MG63 (cell line): ENCODE measurements around the gene C1QTNF8. TPM values are rescaled to one million over a fixed set of nuclear protein-coding genes. Genes with fewer than 3 reads are reported as not detected.

Experiments used
- DNase-seq: peaks from one replicate; pipeline ENCODE4 v3.0.0-alpha.2; 2020
- H3K27me3 ChIP-seq: fragments of 250-450 bp; sonication (Bioruptor Pico); 2 replicates; pipeline ENCODE4 v1.5.1; 2020; ENCODE audit warnings: mild to moderate bottlenecking, moderate library complexity
- H3K36me3 ChIP-seq: fragments of 250-450 bp; sonication (Bioruptor Pico); 2 replicates; pipeline ENCODE4 v1.5.1; 2020; ENCODE audit warnings: mild to moderate bottlenecking, moderate library complexity
- H3K4me3 ChIP-seq: fragments of 250-450 bp; sonication (Bioruptor Pico); 2 replicates; pipeline ENCODE4 v1.5.1; 2020; ENCODE audit warnings: mild to moderate bottlenecking, moderate library complexity
- H3K9me3 ChIP-seq: fragments of 250-450 bp; sonication (Bioruptor Pico); 2 replicates; pipeline ENCODE4 v1.5.1; 2020; ENCODE audit warnings: mild to moderate bottlenecking, moderate library complexity
- total RNA-seq: library from RNA; depleted of rRNA; stranded (reverse); fragments of >200 nt; shearing (Covaris generic); gene quantifications from 2 replicates; pipeline ENCODE4 v1.2.3, GENCODE V29; 2014; ENCODE audit warnings: low replicate concordance

Gene C1QTNF8
- total RNA-seq, 1 experiment from 2014 or later: not detected

DNA sequence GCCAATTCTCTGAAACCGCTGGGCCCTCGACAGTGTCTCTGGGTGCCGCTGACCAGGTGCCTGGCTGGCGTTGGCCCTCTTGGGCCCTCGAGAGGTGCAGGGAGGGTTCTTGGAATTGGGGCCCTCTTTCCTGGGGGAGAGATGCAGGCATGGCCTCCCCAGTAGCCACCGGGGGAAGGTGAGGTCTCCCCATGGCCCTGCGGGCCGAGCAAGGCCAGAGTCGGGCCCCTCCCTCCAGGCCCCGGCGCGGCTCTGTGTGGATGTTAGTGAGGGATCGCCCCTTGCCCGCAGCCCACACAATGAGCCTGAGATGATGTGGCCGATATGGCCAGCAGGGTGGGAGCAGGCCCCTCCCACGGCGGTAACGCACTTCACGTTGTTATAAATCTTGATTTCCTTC is 23.1 kb upstream of the C1QTNF8 start:
- Histone ChIP-seq H3K27me3 (no peaks in the 10 kb centered on the region), H3K9me3 (no peaks in the 10 kb centered on the region), H3K4me3 (no peak overlapping the region), H3K36me3 (no peaks in the 10 kb centered on the region)
- no peak for DNase-seq

GRCh38 chr16:1117926-1118325 is 21.9 kb upstream of the C1QTNF8 start:
- H3K4me3 ChIP-seq: no peak overlapping the region
- no peak for DNase-seq
- no peaks in the 10 kb centered on the region for H3K9me3 ChIP-seq
- H3K27me3 ChIP-seq: peaks cover 4% of the 10 kb centered on the region; the same call in 1 of the 2 replicates
- H3K36me3 ChIP-seq: no peaks in the 10 kb centered on the region

DNA sequence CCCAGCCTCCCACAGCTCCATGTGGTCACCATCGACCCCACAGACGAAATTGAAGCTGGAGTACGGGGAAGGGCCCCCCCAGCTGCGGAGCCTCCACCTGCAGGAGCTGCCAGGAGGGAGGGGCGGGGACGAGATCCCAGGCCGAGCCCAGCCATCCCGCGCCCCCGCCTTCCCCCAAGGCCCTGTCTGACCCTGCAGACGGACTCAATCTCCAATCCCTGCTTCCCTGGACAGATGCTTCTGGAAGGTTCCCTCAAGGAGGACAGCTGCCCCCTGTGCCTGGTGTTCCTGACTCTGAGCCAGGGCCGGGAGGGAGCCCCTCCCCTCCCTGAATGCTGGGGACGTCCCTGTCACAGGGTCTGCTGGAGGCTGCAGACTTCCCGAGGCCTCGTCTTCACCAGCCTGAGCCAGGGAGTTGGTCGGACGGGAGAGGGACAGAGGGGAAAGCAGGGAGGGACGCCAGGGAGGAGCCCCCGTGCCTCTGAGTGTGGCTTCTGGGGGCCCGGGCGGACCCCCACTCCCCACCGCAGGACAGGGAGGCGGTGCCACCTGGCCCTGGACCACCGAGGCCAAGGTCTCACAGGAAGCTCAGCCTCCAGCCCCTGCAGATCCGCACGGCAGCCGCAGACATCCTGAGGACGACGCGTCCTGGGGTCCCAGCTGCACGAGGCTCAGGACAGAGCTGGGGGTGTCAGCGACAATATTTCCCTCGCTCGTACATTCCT is 21.3 kb upstream of the C1QTNF8 start:
- H3K27me3 ChIP-seq: peaks cover 5% of the 10 kb centered on the region; the same call in 1 of the 2 replicates
- H3K9me3 ChIP-seq: no peaks in the 10 kb centered on the region

DNA sequence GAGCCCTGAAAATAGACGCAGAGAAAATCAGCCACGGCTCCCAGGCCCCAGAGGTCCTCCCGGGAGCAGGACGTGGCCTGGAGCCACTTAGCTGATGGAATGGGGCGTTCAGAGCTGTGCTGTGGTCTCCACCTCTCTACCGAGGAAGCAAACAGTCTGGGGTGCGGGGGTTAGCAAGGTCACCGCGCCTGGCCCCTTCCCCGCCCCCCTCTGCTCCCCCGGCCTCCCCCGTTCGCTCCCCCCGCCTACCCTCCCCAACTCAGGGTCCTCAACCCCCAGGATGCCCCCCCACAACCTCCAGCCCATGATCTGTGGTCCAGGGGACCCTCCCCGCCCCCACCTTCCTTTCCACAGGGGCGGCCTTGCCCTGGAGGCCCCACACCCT is 20.6 kb upstream of the C1QTNF8 start:
- H3K4me3 ChIP-seq: no peak overlapping the region
- DNase-seq: no peak
- H3K27me3 ChIP-seq: peaks cover 8% of the 10 kb centered on the region; the same call in 1 of the 2 replicates
- H3K36me3 ChIP-seq: no peaks in the 10 kb centered on the region
- no peaks in the 10 kb centered on the region for H3K9me3 ChIP-seq

More for the DNA sequence above, 21.3 kb upstream of the C1QTNF8 start:
- DNase-seq: no peak
- Histone ChIP-seq H3K4me3 (no peak overlapping the region), H3K36me3 (no peaks in the 10 kb centered on the region)

GRCh38 chr16:1113889-1114526 is 18.0 kb upstream of the C1QTNF8 start:
- no peaks in the 10 kb centered on the region for H3K36me3 ChIP-seq
- no peaks in the 10 kb centered on the region for H3K9me3 ChIP-seq
- DNase-seq: no peak
- no peak overlapping the region for H3K4me3 ChIP-seq
- peaks cover 17% of the 10 kb centered on the region for H3K27me3 ChIP-seq

GRCh38 chr16:1113489-1113888 is 17.4 kb upstream of the C1QTNF8 start:
- DNase-seq: no peak
- peaks cover 20% of the 10 kb centered on the region for H3K27me3 ChIP-seq

DNA sequence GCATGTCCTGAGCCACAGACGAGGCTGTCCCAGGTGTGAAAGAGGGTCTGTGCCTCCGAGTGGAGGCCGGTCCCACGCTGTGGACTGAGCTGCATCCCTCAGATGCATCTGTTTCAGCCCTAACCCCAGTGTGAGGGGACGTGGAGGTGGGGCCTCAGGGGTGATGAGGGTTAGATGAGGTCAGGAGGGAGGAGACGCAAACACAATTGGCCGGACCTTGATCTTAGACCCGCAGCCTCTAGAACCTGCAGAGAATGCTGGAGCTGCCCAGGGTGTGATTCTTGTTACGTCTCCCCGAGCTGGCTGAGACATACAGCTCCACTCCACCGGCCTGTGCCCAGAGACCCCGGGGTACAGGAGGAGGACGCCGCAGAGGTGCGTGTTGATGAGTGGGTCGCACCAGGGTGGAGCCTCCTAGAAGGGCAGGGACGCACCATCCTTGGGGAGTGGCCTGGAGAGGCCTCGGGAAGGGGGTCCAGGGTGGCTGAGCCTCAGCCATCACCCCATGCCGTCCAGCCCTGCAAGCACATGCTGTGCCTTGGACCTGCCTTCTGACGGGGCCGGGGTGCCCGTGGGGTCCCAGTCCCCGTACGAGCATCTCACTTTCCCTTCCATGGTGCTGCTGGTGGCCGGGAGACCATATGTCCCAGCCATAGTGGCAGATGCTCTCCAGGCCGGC is 16.6 kb upstream of the C1QTNF8 start:
- H3K27me3 ChIP-seq: peaks cover 27% of the 10 kb centered on the region
- no peak overlapping the region for H3K4me3 ChIP-seq
- no peaks in the 10 kb centered on the region for H3K36me3 ChIP-seq
- DNase-seq: no peak
- no peaks in the 10 kb centered on the region for H3K9me3 ChIP-seq

More at GRCh38 chr16:1113489-1113888, 17.4 kb upstream of the C1QTNF8 start:
- H3K4me3 ChIP-seq: no peak overlapping the region
- H3K36me3 ChIP-seq: no peaks in the 10 kb centered on the region
- no peaks in the 10 kb centered on the region for H3K9me3 ChIP-seq

DNA sequence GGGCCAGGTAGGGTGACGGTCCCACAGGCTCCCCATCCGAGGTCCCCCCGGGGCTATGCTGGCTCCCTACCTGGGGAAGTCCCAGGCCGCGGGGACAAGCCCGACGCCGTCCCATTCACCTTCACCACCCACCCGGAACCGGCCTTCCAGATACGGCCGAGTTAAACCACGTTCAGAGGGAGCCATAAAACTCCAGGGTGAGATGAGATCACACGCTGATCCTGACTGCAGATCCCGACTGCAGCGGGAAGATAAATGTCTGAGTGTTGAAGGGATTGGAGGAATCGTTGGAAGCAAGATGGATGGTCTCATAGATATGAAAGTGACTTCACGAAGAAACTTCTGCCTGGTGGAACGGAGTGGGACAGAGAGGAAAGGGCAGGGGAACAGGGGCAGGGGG is 13.6 kb upstream of the C1QTNF8 start:
- no peak overlapping the region for H3K4me3 ChIP-seq
- no peak for DNase-seq
- H3K27me3 ChIP-seq: peaks cover 48% of the 10 kb centered on the region
- no peaks in the 10 kb centered on the region for H3K36me3 ChIP-seq
- no peaks in the 10 kb centered on the region for H3K9me3 ChIP-seq

DNA sequence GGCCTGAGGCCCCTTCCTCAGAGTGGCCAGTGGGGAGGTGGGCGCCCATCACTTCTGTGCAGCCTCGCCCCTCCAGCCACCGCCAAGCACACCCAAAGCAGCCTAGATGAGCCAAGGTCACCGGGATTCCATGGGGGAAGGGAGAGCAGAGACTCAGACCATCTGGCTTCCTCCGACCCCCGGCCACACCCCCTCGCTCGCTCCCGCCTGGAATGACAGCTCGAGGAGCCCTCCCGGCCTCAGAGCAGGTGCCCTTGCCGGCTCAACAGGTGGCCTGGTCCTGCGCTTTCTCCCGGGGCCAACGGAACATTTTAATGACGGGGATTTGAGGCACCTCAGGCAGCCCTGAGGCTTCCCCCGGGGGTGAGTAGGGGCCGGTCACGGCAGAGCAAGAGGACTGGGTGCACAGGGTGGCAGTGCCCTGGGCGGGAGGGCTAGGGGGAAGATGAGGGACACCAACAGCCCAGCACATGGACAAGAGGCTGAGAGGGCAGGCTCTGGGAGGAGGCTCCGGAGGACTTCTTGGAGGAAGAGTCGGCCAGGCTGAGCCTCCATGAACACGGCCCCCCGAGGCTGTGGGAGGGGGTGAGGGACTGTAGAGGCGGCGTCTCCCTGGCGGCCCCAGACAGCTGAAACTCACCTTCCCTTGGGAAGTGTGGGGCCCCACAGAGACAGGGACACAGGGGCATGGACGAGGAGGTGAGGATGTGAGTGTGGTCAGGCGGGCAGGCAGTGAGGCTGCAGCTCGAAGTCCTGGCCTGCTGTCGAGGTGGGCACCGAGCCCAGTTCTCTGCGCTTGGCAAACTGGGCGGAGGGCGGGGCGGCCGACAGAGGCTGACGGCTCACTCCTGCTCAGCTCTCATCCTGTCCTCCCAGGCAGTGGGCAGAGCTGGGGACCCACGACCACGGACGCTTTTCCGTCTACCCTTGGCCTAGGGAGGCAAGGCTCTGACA is 12.5 kb upstream of the C1QTNF8 start:
- Histone ChIP-seq H3K36me3 (no peaks in the 10 kb centered on the region), H3K27me3 (peaks cover 58% of the 10 kb centered on the region), H3K9me3 (no peaks in the 10 kb centered on the region), H3K4me3 (no peak overlapping the region)
- DNase-seq: peak; percentile 87

GRCh38 chr16:1107731-1108130 is 11.7 kb upstream of the C1QTNF8 start:
- DNase-seq: no peak
- Histone ChIP-seq H3K27me3 (peaks cover 58% of the 10 kb centered on the region), H3K36me3 (no peaks in the 10 kb centered on the region), H3K9me3 (no peaks in the 10 kb centered on the region), H3K4me3 (no peak overlapping the region)

DNA sequence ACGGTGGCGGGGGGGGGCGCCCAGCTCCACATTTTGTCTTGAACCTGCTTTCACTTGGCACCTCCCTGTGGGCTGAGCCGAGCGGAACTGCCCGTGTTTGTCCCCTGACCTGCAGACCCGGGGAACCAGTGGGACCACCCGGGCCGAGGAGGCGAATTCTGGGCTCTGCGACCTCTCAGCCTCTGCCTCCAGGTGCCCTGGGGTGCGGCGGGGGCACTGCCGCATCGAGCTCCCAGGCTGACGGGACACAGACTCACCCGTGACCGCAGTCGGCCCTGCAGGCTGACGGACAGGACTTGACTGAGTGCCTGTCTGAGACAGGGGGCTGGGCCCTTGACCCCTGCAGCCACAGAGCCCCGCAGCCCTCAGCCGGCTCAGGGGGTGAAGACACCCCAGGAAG is 11.1 kb upstream of the C1QTNF8 start:
- Histone ChIP-seq H3K36me3 (no peaks in the 10 kb centered on the region), H3K27me3 (peaks cover 59% of the 10 kb centered on the region), H3K9me3 (no peaks in the 10 kb centered on the region), H3K4me3 (no peak overlapping the region)
- DNase-seq: no peak

GRCh38 chr16:1106659-1107058 is 10.6 kb upstream of the C1QTNF8 start:
- Histone ChIP-seq H3K27me3 (peaks cover 57% of the 10 kb centered on the region), H3K9me3 (no peaks in the 10 kb centered on the region), H3K4me3 (no peak overlapping the region), H3K36me3 (no peaks in the 10 kb centered on the region)
- DNase-seq: no peak

DNA sequence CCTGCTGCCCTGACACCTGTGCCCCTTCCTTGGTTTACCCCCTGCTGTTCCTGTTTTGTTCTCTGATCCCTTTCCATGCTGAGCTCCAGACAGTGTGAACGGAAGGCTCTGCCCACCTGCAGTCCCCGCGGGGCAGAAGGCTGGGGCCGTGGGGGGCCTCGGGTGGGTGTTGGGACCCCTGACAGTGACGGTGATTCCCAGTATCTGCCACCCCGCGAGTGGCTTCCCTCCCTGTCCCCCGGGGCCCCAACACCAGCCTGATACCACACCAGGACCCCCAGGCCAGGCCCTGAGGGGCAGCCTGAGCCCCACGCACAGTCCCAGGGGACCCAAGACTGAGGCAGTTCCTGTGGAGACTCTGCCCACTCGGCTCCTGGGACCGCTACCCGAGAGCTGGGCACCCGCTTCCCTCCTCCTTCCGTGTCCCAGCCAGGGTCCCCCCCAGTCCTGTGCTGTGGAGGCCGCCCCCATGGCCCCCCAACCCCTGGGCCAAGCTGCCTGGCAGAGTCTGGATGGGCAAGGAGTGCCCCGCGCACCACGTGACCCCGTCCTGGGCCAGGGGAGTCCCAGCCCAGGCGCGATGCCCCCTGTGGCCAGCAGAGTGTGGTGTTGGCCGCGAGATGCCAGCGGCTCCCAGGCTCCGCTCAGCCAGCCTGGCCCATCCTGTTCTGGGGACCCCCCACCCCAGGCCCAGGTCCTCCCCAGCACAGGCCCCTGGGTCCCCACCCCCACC is 10.0 kb upstream of the C1QTNF8 start:
- Histone ChIP-seq H3K27me3 (peaks cover 57% of the 10 kb centered on the region), H3K36me3 (no peaks in the 10 kb centered on the region), H3K4me3 (no peak overlapping the region), H3K9me3 (no peaks in the 10 kb centered on the region)
- peak; percentile 74 for DNase-seq

GRCh38 chr16:1103636-1103980 is 7.6 kb upstream of the C1QTNF8 start:
- H3K9me3 ChIP-seq: no peaks in the 10 kb centered on the region
- no peak for DNase-seq
- no peak overlapping the region for H3K4me3 ChIP-seq
- no peaks in the 10 kb centered on the region for H3K36me3 ChIP-seq
- peaks cover 50% of the 10 kb centered on the region for H3K27me3 ChIP-seq

- Histone ChIP-seq H3K36me3 (no peaks in the 10 kb centered on the region), H3K9me3 (no peaks in the 10 kb centered on the region), H3K27me3 (peaks cover 45% of the 10 kb centered on the region), H3K4me3 (no peak overlapping the region)
- DNase-seq: peak; percentile 64
These were observed 7.0 kb upstream of the C1QTNF8 start for GRCh38 chr16:1102921-1103635.

GRCh38 chr16:1102333-1102700 is 6.3 kb upstream of the C1QTNF8 start:
- Histone ChIP-seq H3K4me3 (no peak overlapping the region), H3K27me3 (peaks cover 41% of the 10 kb centered on the region), H3K9me3 (no peaks in the 10 kb centered on the region), H3K36me3 (no peaks in the 10 kb centered on the region)
- no peak for DNase-seq
